ENCODE measurements around the gene LRRC41.
A peak's percentile ranks its signal among the peaks of the same experiment; 100 is the strongest.

LRRC41 gene

DNA sequence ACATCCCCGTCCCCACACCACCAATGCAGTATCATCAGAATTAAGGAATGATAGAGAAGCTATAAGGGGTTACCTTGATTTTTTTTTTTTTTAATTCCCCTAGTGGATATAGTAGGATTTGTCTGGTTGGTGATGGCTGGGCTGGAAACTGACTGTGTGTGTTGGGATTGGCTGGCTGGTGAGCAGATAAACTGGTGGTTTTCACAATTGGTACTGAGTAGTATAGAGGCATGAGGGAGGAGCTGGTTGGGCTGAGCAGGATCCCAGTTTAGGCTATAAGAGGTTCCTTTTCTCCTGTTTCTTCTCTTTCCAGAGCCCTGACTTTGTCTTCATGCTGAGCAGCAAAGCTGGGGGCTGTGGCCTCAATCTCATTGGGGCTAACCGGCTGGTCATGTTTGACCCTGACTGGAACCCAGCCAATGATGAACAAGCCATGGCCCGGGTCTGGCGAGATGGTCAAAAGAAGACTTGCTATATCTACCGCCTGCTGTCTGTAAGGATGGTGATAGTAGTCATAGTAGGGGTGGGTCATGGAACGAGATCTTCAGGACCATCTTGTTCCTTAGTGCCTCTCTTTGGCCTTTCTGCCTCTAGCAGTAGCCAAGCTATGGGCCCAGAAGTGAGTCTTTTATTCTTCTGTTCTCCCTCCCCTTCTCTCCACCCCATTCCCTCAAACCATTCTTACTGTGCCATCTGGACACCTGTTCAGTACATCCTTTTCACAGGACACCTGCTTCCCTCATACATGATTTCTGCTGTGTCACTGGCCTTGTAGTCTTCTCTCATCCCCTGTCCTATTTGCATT lies 29.0 kb downstream of the LRRC41 start:
- H3K27me3 ChIP-seq (replicated peaks; ENCODE audit: control insufficient read depth, insufficient read depth, low read length, poor library complexity, severe bottlenecking): no peaks in the 10 kb centered on the region
- no peaks in the 10 kb centered on the region for H3K4me1 ChIP-seq (ENCODE audit: control insufficient read depth, insufficient read depth, low read length, poor library complexity, severe bottlenecking)
- H3K27ac ChIP-seq (ENCODE audit: insufficient read depth, low read length, poor library complexity, severe bottlenecking): no peak overlapping the region
- H3K9me3 ChIP-seq (ENCODE audit: control insufficient read depth, low read length): no peaks in the 10 kb centered on the region
- H3K4me3 ChIP-seq (ENCODE audit: insufficient read depth, low read depth, low read length, poor library complexity, severe bottlenecking): no peak overlapping the region
- peaks cover 5% of the 10 kb centered on the region for H3K36me3 ChIP-seq (ENCODE audit: control insufficient read depth, insufficient read depth, low read length)
- no peak for DNase-seq

DNA sequence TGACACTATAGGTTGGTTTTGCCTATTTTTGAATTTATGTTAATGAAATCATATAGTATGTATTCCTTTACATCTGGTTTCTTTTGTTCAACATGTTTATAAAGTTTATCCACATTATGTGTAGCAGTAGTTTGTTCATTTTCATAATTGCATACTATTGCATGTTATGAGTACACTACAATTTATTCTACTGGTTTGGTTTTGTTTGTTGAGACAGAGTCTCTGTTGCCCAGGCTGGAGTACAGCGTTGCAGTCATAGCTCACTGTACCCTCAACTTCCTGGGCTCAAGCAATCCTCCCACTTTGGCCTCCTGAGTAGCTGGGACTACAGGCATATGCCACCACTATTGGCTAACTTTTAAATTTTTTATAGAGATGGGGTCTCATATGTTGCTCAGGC lies 34.8 kb downstream of the LRRC41 start:
- Histone ChIP-seq H3K36me3 (ENCODE audit: control insufficient read depth, insufficient read depth, low read length) (no peaks in the 10 kb centered on the region), H3K27me3 (replicated peaks; ENCODE audit: control insufficient read depth, insufficient read depth, low read length, poor library complexity, severe bottlenecking) (no peaks in the 10 kb centered on the region), H3K4me3 (ENCODE audit: insufficient read depth, low read depth, low read length, poor library complexity, severe bottlenecking) (no peak overlapping the region), H3K27ac (ENCODE audit: insufficient read depth, low read length, poor library complexity, severe bottlenecking) (no peak overlapping the region), H3K4me1 (ENCODE audit: control insufficient read depth, insufficient read depth, low read length, poor library complexity, severe bottlenecking) (no peaks in the 10 kb centered on the region), H3K9me3 (ENCODE audit: control insufficient read depth, low read length) (no peaks in the 10 kb centered on the region)
- DNase-seq: no peak

DNA sequence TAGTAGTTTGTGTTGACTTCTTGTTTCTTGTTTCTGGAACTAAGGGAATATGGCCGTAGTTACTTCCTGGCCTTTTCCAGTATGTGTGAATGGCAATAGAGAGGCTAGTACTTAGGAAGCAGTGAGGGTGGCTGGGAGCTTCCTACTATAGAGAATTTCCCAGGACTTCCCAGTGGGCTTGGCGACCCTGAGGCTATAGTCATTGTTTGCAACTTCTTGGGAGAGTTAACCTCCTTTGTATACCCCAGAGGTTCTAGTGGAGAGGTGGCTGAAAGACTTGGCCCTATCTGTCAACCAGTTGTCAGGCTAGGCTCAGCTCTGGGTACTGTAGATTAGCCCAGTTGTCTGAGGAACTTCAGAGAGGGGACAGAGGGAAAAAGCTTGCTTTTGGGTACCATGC lies 40.3 kb downstream of the LRRC41 start:
- Histone ChIP-seq H3K4me1 (ENCODE audit: control insufficient read depth, insufficient read depth, low read length, poor library complexity, severe bottlenecking) (no peaks in the 10 kb centered on the region), H3K4me3 (ENCODE audit: insufficient read depth, low read depth, low read length, poor library complexity, severe bottlenecking) (no peak overlapping the region), H3K27me3 (replicated peaks; ENCODE audit: control insufficient read depth, insufficient read depth, low read length, poor library complexity, severe bottlenecking) (no peaks in the 10 kb centered on the region), H3K9me3 (ENCODE audit: control insufficient read depth, low read length) (no peaks in the 10 kb centered on the region), H3K36me3 (ENCODE audit: control insufficient read depth, insufficient read depth, low read length) (no peaks in the 10 kb centered on the region), H3K27ac (ENCODE audit: insufficient read depth, low read length, poor library complexity, severe bottlenecking) (no peak overlapping the region)
- DNase-seq: no peak

DNA sequence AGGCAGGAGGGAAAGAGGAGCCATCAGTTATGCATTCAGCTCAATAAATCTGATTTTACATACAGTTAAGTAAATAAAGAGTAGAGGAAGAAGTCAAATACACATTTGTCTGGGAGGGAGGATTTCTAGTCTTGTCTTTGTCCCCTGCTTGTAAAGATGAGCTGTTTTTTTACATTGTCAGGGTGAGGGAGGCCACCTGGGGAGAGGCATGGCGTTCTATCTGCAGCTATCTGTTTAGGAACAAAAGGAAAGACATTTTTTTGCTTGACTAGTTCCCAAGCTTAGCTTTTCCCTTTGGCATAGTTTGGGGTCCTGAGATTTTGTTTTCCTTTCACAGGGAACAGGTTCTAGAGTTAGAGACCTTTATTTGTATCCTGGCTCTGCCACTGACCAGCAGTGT lies 40.9 kb downstream of the LRRC41 start:
- H3K27ac ChIP-seq (ENCODE audit: insufficient read depth, low read length, poor library complexity, severe bottlenecking): no peak overlapping the region
- no peaks in the 10 kb centered on the region for H3K4me1 ChIP-seq (ENCODE audit: control insufficient read depth, insufficient read depth, low read length, poor library complexity, severe bottlenecking)
- H3K4me3 ChIP-seq (ENCODE audit: insufficient read depth, low read depth, low read length, poor library complexity, severe bottlenecking): no peak overlapping the region
- no peaks in the 10 kb centered on the region for H3K9me3 ChIP-seq (ENCODE audit: control insufficient read depth, low read length)
- no peak for DNase-seq
- no peaks in the 10 kb centered on the region for H3K36me3 ChIP-seq (ENCODE audit: control insufficient read depth, insufficient read depth, low read length)
- no peaks in the 10 kb centered on the region for H3K27me3 ChIP-seq (replicated peaks; ENCODE audit: control insufficient read depth, insufficient read depth, low read length, poor library complexity, severe bottlenecking)

DNA sequence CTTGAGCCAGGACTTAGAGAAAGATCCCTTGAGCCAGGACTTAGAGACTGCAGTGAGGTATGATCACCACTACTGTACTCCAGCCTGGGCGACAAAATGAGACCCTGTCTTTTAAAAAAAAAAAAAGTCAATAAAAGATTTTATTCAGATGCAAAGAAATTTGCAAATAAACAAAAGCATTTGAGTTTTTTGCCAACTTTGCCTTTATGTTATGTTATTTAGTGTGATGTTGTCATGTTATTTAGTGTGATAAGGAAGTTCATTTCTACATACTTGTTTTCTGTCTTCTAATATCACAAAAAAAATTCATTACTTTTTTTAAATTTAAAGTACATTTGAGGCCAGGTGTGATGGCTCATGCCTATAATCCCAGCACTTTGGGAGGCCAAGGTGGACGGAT lies 46.9 kb downstream of the LRRC41 start:
- Histone ChIP-seq H3K9me3 (ENCODE audit: control insufficient read depth, low read length) (no peaks in the 10 kb centered on the region), H3K27me3 (replicated peaks; ENCODE audit: control insufficient read depth, insufficient read depth, low read length, poor library complexity, severe bottlenecking) (no peaks in the 10 kb centered on the region), H3K4me1 (ENCODE audit: control insufficient read depth, insufficient read depth, low read length, poor library complexity, severe bottlenecking) (no peaks in the 10 kb centered on the region), H3K4me3 (ENCODE audit: insufficient read depth, low read depth, low read length, poor library complexity, severe bottlenecking) (no peak overlapping the region), H3K36me3 (ENCODE audit: control insufficient read depth, insufficient read depth, low read length) (no peaks in the 10 kb centered on the region), H3K27ac (ENCODE audit: insufficient read depth, low read length, poor library complexity, severe bottlenecking) (no peak overlapping the region)
- DNase-seq: no peak

DNA sequence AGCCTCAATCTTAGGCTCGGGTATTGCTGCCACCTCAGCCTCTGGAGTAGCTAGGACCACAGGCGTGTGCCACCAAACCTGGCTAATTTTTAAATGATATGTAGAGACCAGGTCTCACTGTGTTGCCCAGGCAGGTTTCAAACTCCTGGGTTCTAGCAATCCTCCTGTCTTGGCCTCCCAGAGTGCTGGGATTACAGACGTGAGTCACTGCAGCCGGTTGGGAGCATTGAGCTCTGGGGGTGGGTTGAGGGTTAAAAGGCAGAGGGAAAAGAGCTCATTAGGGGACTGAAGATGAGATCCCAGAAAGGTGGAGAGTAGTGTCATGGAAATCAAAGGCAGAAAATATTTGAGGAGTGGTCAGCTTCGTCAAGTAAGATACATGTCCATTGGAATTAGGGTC lies 48.7 kb downstream of the LRRC41 start:
- Histone ChIP-seq H3K36me3 (ENCODE audit: control insufficient read depth, insufficient read depth, low read length) (no peaks in the 10 kb centered on the region), H3K4me1 (ENCODE audit: control insufficient read depth, insufficient read depth, low read length, poor library complexity, severe bottlenecking) (no peaks in the 10 kb centered on the region)
- no peak for DNase-seq

DNA sequence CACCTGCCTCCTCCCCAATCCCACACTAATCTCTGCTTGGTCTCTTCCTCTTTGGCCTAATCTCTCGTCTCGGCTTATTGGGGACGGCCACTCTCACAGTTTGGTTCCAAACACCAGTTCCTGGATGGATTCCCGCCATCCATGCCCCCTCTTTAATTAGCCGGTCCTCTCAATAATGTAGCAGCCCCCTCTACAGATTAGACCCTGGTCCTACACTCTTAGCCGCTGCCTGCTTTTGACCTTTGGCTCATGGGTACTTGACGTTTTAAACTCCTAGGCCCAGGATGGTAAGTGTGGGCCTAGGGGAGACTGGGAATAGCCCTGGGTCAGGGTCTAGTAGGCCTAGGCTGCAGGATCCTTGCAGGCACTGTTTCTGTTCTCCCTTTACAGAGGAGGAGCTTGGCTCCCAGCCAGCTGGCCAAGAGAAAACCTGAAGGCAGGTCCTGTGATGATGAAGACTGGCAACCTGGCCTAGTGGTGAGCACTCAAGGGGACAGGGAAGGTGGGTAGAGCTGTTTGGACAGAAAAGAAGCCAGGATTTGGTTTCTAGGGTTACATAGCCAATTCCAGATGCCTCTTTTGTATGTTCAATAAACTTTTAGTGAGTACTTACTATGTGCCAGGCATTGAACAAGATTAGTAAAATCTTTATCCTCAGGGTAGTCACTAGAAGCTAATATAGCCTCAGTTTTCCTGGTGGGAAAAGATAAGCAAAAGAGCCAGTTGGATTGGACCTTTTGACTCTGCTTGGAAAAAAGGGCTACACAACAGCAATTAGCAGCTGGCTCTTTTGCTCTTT lies 55.1 kb downstream of the LRRC41 start:
- Histone ChIP-seq H3K36me3 (ENCODE audit: control insufficient read depth, insufficient read depth, low read length) (no peaks in the 10 kb centered on the region), H3K4me3 (ENCODE audit: insufficient read depth, low read depth, low read length, poor library complexity, severe bottlenecking) (peak overlapping the region; percentile 71), H3K27ac (ENCODE audit: insufficient read depth, low read length, poor library complexity, severe bottlenecking) (no peak overlapping the region), H3K27me3 (replicated peaks; ENCODE audit: control insufficient read depth, insufficient read depth, low read length, poor library complexity, severe bottlenecking) (no peaks in the 10 kb centered on the region), H3K4me1 (ENCODE audit: control insufficient read depth, insufficient read depth, low read length, poor library complexity, severe bottlenecking) (no peaks in the 10 kb centered on the region), H3K9me3 (ENCODE audit: control insufficient read depth, low read length) (no peaks in the 10 kb centered on the region)
- DNase-seq: no peak

More for the DNA sequence above, 48.7 kb downstream of the LRRC41 start:
- Histone ChIP-seq H3K27me3 (replicated peaks; ENCODE audit: control insufficient read depth, insufficient read depth, low read length, poor library complexity, severe bottlenecking) (no peaks in the 10 kb centered on the region), H3K27ac (ENCODE audit: insufficient read depth, low read length, poor library complexity, severe bottlenecking) (no peak overlapping the region), H3K9me3 (ENCODE audit: control insufficient read depth, low read length) (no peaks in the 10 kb centered on the region), H3K4me3 (ENCODE audit: insufficient read depth, low read depth, low read length, poor library complexity, severe bottlenecking) (no peak overlapping the region)

DNA sequence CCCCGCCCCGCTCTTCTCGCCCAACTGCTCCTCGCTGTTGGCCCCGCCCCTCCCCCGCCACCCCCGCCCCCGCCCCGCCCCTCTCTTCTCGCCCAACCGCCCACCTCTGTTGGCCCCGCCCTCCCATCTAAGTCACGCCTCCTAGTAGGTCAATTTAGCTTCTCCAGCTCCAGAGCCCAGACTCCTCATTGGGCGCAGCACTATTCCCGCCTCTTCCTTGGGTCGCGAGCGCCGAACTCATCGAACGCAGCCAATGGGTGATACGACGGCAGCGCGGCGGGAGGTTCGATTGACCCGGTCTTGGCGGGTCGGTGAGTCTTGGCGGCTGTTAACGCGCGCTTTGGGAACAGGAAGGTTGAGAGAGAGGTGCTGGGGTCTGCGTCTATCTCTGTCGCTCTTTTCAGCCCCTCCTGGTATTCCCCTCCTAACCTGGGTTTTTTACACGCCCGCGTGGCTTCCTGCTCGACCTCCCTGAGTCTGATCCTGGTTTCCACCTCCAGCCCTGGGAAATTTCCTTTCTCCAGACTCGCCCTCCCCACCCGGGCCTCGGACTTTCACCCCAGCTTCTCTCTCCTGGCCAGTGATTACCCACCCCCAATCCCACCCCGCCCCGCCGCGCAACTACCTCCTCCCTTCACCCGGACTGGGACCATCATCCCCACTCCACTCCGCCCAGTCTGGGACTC lies 55.8 kb downstream of the LRRC41 start, which contains the start of gene RAD54L:
TSS of gene RAD54L (plus strand) at position 328 of the 686 bp plus-strand sequence. CDS start 643 bp downstream, outside the sequence.
- Histone ChIP-seq H3K4me3 (ENCODE audit: insufficient read depth, low read depth, low read length, poor library complexity, severe bottlenecking) (peak within 1 kb of the TSS; percentile 71), H3K9me3 (ENCODE audit: control insufficient read depth, low read length) (no peaks in the 10 kb centered on the region), H3K4me1 (ENCODE audit: control insufficient read depth, insufficient read depth, low read length, poor library complexity, severe bottlenecking) (no peaks in the 10 kb centered on the region), H3K27ac (ENCODE audit: insufficient read depth, low read length, poor library complexity, severe bottlenecking) (peak within 1 kb of the TSS; percentile 54), H3K36me3 (ENCODE audit: control insufficient read depth, insufficient read depth, low read length) (no peaks in the 10 kb centered on the region), H3K27me3 (replicated peaks; ENCODE audit: control insufficient read depth, insufficient read depth, low read length, poor library complexity, severe bottlenecking) (no peaks in the 10 kb centered on the region)
- peak; percentile 93 to 95 (median 95) for DNase-seq

DNA sequence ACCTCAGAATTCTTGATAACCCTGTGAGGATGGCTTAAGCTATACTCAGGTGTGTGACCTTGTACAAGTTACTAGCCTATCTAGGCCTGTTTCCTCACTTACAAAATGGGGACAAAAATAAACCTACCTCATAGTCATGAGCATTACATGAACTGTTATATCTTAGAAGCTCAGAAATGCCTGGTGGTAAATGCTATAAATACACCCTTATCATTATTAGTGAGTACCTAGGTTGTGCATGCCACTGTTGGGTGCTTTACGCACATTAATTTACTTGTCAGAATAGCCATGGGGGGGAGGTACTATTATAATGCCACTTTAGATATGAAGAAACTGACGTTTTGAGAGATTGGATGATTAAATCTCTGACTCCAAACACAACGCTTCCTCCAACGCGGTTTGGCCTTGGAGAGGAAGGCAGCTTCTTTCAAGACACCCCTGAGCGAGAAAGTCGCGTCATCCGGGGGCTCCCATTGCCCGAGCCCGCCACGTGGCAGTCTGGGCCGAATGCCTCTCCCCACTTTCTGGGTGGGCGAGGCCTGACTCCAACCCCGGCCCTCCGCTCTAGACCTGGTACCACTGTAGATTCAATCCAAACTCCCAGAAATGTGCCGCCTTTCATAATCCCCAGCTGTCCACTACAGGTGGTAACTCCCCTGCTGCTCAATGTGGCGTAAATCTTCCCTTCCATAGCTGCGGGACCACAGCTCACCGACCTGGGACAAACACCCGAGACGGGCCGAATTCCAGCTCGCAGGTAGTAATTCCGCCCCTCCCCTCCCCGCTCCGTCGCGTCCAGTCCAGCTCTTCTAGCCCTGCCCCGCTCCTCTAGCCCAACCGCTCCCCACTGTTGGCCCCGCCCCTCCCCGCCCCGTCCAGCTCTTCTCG lies 56.6 kb downstream of the LRRC41 start:
- DNase-seq: peak in 2 of 3 donors; percentile 11 to 32
- Histone ChIP-seq H3K27ac (ENCODE audit: insufficient read depth, low read length, poor library complexity, severe bottlenecking) (peak overlapping the region; percentile 54), H3K27me3 (replicated peaks; ENCODE audit: control insufficient read depth, insufficient read depth, low read length, poor library complexity, severe bottlenecking) (no peaks in the 10 kb centered on the region), H3K4me1 (ENCODE audit: control insufficient read depth, insufficient read depth, low read length, poor library complexity, severe bottlenecking) (no peaks in the 10 kb centered on the region), H3K36me3 (ENCODE audit: control insufficient read depth, insufficient read depth, low read length) (no peaks in the 10 kb centered on the region), H3K9me3 (ENCODE audit: control insufficient read depth, low read length) (no peaks in the 10 kb centered on the region), H3K4me3 (ENCODE audit: insufficient read depth, low read depth, low read length, poor library complexity, severe bottlenecking) (peak overlapping the region; percentile 65)

Data from effector memory CD4-positive, alpha-beta T cell (primary cell).